ENCODE results near the gene LMX1A.

The LMX1A gene

DNA sequence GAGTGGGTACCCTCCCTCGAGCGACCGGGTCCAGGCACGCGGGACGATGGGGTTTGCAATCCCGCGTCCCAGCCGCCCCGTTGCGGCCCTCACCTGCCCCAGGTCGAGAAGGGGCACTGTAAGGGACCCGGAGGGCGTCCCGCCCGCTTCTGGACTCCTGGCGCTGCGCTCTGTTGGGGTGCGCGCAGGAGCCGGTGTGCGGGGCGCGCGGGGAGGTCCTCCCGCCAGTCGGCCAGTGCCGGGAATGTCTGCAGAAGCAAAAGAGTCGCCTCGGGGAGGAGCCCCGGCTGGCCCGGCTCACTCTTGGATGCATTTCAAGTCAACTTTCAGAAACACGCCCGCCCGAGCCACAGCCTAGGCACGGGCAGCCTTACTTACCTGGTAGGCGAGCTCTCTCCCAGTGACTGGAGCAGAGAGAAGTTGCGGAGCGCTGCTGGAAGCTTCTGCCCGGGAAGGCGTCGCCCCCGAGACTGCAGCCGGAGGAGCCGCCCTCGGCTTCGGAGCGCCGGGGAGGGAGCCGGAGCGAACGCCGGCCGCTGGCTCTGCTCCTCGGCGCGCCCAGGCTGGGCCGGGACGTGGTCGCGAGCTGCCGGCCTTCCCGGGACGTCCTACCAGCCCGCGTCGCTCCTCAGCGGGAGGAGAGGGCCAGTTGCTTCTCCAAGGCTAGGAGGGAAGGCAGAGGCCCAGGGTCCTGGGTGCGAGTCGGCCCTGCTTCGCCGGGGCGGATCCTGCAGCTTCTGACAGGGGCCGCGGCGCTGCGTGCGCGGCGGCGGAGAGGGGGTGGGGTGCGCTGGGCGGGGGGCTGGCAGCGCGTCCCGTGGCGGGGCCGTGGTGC lies at the start of gene LMX1A:
Gene LMX1A (minus strand): TSS at position 739 of the 835 bp plus-strand sequence. CDS start 1,156 bp downstream, outside the sequence.
- DNase-seq = no peak

DNA sequence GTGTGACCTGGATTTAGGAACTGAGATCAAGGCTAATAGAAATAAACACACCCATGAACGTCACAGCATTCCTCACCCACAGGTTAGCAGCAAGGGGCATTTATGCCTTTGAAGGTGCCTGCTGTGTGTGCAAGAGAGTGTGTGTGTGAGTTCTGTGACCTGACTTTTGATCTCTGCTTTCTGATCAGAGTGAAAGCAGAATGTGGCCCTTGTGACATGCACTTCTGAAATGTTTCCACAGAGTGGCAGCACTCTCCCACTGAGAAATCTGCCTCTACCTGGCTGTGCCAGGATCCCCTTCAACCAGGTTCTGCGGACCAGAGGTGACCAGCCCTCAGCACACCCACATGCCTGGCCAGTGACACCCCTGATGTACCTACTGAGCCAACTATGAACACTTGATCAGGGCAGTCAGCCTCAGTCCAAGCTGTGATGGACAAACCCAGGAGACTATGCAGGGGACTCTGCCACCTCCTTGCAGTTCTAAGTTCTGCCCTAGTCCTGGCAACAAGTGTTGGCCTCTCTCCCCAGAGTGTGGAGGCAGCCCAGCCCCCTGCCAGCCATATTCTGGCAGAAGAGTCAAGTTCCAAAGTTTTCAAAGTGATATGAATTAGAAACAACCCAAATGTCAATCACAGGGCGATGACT lies 47.4 kb upstream of the LMX1A start:
- peak in 1 of 2 donors; percentile 31 for DNase-seq

DNA sequence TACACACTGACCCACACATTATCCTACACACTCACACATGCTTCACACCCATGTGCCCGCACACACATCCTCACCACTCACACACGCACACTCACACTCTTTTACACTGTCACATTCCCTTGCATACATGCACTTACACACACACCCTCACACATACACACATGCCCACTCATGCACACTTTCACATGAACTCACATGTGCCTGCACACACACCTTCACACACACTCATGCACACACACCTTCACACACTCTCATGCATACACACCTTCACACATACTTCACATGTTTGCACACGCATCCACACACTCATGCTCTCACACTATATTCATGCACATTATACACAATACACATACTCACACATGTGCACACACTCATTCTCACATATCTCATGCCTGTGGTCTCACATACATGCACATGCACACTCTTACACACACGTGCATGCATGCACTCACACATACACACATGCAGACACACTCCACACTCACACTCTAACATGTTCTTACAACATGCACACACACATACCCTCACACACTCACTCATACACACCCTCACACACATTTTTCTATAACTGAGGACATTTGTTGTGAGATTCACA lies 46.1 kb upstream of the LMX1A start:
- no peak for DNase-seq

DNA sequence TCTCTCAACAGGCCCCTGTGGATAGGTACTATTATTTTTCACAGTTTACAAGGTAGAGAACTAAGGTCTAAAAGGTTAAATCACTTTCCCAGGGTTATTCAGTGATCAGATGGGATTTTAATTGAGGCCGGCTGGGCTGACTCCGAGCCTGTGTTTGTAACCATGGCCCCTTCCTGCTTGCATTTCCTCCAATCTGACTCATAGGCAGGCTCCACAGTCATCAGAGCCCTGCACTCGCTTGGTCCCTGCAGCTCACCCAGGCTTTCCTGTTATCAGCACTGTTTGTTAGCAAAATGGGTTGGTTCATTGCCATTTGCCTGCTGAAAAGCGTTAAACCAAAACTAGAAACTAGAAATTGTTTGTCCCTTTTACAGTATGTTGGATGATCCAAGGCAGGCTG lies 41.4 kb upstream of the LMX1A start:
- no peak for DNase-seq

DNA sequence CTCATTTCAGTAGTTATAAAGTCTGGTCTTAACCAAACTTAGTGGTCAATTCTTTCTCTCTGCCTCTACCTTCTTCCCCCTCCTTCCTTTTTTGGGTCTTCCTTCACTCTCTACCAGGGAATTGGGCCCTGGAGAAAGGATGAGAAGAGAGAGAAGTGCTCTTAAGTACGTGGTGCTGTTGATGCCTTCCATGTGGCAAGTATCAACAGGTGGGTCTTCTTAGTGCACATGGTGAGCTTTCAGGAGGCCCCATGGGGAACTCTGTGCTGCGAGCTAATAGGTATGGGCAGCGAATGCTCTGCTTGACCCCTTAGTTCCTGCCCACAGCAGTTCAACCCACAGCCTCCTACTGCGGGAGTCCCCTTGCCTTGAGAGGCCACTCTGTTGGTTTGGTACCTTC lies 39.4 kb upstream of the LMX1A start:
- DNase-seq = no peak

DNA sequence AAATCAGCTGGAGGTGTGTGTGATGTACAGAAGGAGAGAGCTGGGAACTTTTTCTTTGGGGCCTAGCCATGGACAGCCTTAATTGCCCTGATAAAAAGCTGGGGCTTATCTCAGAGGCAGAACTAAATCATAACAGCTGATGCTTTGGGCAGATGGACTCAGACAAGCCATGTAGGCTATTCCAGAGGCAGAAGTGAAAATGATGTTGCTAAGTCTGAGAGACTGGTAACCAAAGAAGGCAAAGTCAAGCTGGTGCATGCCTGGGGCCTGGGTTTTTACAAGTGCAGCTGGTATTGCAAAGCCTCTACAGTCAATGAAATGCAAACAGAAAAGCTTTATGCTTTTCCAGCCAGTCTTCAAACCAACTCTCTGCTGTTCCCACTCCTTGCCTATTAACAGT lies 39.0 kb upstream of the LMX1A start:
- DNase-seq = no peak

DNA sequence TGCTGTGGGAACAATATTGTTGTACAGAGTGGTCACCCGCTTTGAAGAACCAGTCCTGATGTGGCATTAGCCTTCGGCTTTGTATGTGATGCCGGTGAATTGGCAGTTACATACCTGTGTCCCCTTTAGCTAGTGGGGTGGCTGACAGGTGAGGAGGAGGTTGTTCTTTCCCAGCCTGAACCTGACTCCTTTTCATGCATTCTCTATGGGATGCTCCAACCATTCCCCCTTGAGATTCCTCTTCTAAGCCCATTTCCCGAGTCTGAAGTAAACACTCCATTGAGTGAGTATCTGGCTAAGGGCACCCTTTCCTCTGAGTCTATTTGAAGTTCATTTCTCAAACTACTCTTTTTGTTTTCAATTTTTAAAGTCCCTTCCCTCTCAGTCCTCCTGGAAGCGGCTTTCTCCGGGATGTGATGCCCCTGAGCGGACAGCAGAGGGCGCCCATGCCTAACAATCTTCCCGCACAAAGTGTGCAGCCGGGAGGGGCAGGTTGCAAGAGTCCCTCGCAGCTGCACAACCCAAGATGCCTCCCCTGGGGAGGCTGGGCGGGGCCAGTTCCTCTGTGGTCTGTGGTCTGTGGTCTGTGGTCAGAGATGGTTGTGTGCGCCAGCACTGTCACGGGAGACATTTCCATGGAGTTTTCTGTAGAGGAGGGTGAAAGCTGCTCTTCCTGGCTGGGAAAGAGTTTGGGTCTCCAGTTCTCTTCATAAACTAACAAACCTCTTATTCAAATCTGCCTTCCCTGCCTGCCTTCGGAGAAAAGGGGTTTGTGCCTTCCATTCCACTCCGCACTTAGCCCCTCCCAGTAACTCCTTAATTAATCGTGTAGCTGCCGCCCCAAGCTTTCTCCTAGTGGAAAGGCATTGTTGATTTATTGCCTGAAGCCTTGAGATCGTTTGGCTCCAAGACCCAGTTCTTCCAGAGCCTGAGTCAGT lies 36.4 kb upstream of the LMX1A start:
- peak; percentile 93 to 94 for DNase-seq

DNA sequence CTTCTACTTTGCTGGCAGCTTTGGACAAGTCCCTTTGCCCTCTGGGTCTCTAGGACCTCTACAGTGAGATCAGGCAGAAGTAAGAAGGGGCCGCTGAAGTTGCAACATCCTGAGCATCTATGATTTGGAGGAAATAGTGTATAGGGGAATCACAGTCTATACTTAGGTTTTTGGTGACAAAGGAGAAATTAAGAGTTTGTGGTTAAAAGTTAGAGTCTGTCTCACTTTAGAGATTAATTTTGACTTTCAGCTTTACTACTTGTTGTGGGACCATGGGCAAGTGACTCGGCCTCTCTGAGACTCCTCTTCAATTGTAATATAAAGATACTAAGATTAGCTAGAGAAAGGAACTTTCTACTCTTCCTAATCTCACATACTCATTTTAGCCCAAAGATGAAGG lies 33.1 kb upstream of the LMX1A start:
- no peak for DNase-seq

DNA sequence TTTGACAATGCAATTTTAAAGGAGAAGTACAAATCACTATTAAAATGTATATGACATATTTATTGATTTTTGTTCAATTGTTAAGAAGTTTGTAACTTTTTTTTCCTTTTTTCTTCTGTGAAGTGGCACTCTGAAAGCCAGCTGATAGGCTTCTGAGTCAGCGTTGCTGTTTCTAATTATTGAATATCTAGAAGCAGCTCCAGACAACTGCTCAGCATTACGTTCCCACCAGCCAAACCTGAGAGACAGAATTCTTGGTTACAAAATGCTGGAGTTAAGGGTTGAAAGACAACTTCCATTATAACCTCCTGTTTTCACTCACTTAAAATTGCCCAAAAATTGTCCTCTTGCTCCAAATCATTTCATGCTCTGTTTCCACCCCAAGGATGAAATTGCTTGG lies 31.4 kb upstream of the LMX1A start:
- DNase-seq = no peak

DNA sequence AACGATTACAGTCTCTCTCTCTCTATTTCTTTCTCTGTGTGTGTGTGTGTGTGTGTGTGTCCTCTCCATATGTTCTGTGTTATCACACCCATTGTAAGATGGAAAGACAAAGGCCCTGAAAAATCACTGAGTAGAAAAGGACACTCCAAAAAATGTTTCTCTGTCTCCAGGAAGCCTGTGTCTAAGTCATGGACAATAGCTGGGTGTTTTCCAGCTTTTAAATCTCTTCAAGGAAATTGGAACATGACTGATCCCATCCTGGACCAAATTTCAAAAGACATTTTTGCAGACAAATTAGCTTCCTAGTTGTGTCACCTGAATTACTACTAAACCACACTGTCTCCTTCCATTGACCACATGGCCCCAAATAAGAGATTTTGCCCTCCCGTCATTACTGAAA lies 31.0 kb upstream of the LMX1A start:
- no peak for DNase-seq

DNA sequence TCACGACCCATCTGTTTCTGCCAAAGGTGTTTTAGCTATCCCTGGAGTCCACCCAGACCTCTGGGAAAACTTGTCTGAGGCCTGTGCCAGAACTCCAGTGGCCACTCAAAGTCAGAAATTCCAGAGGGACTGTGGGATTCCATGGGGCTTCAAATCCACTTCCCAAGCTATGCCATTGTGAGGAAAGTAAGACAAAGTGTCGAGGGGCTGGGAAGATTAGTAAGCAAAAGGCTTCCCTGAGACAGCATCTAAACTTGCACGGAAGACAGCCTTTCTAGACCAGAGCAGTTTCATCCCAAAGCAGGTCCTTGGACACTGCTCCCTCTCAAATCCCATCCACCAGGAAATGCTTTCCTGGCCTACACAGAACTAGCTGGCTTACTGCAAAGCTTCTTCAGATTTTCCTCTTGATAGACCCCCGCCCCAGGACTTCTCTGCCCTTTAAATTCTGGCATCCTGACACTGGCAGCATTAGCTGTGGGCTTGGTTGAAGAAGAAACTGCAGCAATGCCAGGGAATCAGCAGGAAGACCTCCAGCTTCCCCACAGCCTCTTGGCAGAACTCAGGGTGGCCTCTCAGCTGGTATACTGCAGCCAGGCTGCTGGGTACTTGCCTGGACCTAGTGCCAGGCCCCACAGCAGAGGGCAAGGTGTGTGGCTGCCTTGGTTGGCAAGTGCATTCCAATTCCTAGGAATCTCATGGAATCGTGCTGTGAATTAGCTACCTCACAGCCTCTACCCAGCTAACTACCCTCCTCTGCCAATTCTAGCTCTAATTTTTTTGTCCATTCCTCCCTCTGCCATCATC lies 27.3 kb upstream of the LMX1A start:
- DNase-seq = no peak

DNA sequence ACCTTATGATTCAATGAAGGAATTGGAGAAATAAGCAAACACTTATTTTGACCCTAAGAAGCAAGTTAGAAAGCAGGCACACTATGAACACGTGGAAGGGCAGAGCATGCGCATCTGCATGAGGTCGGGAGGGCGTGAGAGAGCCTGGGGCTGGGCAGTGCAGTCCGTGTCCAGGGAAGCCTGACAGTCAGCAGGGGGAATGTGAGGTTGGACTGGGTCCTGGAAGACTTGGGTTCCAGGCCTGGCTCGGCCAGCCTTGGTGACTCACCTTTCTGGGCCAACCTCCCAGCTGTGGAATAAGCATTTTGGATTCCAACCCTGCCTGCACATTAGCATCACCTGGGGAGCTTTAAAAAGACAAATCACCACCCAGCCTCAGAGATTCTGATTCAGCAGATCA lies 26.6 kb upstream of the LMX1A start:
- DNase-seq = no peak

DNA sequence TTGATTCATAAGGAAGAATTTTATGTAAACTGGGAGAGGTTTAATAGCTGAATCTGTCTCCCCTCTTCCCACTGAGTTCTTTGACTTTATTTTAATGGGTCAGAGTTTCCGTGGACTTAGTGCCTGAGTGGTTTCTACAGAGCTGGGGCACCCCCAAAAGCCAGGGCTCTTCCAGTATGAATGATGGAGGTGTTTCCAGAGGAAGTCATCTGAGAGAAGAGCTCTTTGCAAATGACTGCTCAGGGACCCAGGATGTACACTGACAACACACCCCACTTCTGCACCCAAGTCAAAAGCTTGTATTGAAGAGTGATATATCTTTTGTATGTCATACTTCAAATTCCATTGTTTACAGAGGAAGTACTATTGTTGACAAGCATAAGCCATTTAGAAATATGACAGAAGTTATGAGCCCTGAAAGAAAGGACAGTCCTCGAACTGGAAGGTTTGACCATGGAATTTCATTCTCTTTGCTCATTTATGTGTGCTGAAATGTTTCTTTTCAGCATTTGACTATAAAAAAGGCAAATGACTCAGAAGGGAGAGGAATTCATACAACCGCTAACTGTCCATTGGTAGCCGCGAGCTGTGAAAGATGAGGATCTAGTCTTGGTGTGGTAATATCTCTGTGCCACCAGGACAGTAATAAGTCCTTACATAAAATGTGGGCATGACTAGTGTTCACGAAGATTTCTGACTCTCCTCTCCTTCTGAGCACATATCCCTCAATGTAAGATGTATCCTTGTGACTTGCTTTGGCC lies 25.4 kb upstream of the LMX1A start:
- no peak for DNase-seq

DNA sequence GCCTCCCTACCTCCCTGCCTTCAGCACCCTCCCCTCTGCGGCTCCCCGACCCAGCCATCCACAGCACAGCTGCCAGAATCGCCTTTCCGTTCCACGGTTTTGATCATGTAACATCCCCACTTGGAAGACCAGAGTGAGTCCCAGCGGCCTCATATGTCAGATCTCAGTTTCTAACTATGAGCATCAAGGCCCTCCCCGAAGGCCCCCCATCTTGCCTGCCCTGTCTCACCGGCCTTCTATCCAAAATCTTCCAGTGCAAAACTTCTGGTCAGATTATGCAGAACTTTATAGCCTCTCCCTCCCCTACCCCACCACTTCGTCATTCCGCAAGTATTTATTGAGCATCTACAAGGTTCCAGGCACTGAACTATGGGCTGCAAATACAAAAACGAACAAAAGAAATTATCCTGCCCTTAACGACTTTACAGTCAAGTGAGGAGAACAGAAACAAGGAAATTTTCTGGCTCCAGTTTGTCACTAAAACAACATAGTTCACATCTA lies 20.3 kb upstream of the LMX1A start:
- no peak for DNase-seq

DNA sequence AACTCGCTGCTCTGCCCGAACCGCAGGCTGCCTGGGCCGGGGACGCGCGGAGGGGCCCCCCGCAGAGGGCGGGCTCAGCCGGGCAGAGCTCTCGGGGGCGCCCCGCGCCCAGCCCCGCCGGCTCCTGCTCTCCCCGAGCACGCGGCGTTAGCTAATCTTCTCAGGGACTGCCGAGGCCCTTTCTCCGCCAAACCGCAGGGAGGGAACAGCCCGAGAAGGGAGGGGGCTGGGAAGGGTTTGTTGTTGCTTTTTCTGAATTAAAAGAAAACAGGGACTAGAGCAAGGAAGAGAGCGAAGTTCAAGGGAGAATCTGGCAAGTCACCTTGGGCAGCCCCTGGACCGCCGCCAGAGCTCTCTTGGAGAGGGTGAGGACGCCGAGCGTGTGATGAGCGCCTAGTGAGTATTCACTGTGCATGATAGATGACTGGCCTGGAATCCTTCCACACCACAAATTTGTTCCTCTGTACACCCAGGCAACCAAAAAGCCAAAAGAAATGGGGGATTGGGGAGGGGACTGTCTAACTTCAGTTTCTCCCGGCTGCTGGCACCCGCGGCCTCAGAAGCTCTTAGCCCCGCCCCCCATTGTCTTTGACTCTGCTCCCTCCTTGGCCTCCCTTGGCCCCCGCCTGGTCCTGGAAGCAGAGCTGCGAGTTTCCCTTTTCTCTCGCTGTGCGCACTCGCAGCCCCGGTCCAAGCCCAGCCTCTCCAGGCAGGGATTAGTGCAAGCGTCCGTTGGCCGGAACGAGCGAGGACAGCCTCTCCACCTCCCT lies 19.7 kb upstream of the LMX1A start:
- no peak for DNase-seq

DNA sequence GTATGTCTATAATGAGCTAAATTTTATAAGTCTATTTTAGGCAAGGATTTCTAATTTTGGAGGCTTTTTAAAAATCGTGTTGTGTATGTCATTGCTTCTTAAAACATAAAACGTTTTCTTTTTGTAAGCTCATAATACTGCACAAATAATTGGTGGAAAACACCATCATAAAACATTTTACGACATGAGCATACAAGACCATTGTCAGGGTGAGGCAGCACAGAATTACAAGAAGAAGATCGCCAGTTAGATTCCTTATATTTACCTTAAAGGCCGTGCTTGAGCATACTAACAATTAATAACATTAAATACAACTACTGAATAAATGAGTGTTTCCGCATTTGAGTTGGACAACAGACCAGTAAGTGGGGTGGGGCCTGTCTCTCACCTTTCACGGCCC lies 19.1 kb upstream of the LMX1A start:
- DNase-seq = no peak

DNA sequence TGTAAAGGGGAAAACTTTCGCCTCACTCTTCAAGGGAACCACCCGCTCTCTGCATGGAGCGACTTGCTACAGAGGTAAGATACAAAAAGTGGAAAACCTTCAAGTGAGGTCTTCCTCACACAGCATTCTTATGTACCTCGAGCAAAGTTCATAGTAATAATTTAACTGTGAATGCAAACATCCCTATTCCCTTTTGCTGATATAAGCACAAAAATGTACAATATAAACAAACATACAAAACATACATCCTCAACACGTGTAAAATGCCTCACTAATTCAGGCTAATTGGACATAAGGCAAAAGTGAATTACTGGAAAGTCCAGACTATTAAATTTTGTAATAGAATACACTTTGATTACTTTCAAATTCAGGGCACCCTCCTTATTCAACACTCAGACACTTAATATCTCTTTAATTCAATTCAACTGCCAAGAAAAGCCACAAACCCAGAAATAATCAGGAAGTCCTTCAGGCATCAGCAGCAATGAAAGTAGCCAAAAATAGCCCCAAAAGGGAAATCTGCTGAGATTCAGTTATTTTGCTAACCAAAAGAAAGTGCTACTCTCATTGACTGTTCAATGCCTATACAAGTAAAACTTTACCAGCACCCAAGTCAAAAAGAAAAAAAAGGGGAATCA lies 15.2 kb upstream of the LMX1A start:
- DNase-seq = no peak

DNA sequence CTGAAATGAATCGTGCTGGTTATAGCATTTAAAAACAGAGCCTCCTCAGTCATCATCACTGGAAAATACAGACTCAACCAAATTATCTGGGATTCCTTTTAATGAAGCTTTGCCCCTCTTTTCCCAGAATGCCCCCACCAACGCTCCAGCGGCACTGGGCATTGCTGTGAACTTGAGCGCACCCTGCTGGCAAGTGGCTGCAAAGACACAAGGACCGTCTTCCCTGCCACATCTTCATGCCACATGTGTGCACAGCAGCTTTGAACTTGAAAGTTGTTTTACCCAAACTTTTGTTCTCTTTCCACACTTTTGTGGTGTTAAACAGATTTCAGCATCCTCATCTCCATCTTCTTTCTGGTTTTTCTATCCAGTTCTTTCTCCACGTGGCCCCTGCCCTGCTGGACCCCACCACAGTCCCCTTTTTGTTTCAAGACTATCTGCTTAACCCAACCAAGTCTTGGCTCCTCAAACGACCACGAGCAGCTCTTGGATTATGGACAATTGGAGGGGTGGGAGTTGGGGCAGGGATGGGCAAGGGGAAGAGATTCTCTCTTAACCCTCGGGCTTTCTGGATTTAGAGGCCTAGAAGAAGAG lies 12.8 kb upstream of the LMX1A start:
- DNase-seq = peak; percentile 29 to 39

DNA sequence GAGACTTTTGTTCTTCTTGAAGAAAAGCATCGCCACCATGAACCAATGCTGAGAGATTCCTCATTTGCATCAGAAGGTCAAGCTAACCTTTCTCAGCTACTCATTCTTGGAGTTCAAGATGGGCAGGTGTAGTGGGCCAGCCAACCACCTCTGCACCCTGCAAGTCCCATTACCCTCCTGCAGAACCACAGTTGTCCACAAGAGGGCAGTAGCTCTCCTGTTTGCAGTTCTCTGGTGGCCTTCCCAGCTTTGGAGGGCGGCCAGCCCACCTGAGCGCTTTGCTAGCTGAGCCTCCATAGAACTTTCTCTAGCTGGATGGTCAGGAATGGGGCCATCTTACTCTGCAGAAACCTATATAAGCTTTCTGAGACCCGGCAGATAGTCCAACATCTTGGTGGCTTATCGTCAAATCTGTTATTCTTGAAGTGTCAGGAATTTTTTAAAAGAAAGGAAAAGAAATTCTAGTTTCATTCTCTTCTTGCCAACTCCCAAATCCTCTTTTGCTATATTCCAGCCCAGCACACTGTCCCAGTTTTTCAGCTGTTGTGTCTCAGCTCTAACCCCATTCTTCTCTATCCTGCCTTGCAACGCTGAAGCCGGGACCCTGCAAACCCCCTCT lies 11.0 kb upstream of the LMX1A start:
- DNase-seq = peak; percentile 63 to 72

Measured in CD4-positive, alpha-beta T cell treated with Interleukin-1 beta for 1 hour (primary cell).